GM12878 (cell line): ENCODE results near the gene UNCX. TPM values are rescaled to one million over a fixed set of nuclear protein-coding genes. Genes with fewer than 3 reads are reported as not detected.

ENCODE experiments used
- ATAC-seq: fragments of 200-7000 bp; cut with Tn5 transposase; 3 replicates; pipeline ENCODE4 v1.9.1; 2020; ENCODE audit warnings: mild to moderate bottlenecking, moderate library complexity
- BruUV-seq: library from RNA; stranded (reverse); fragments of 400-500 nt; replicated peaks from 2 replicates; lab custom pipeline; 2021; lab: Mats Ljungman, UMichigan
- CTCF ChIA-PET: fragments of 300-600 bp; sonication (Branson Sonifier 250); formaldehyde crosslinking; extraction: SDS; loops from one replicate; lab custom pipeline; 2021; ENCODE audit warnings: inconsistent platforms; lab: Yijun Ruan, JAX
- POLR2A ChIA-PET: fragments of 350-600 bp; formaldehyde crosslinking; extraction: SDS; loops from one replicate; lab custom pipeline; 2021; ENCODE audit warnings: inconsistent platforms; lab: Charles Lee
- RAD21 ChIA-PET: fragments of 300-600 bp; sonication (Branson Sonifier 250); formaldehyde crosslinking; loops from one replicate; lab custom pipeline; 2023; ENCODE audit warnings: antibody characterized with exemption; ENCODE audit not compliant: unreplicated experiment; lab: Charles Lee
- SMC1A ChIA-PET: fragments of 300-600 bp; sonication (Branson Sonifier 250); formaldehyde crosslinking; loops from one replicate; lab custom pipeline; 2023; ENCODE audit not compliant: unreplicated experiment, uncharacterized antibody; lab: Charles Lee
- DNase-seq: peaks from one replicate; pipeline ENCODE4 v3.0.0-alpha.2; 2011; ENCODE audit warnings: low read depth, low spot score
- FAIRE-seq: peaks from 3 replicates; lab custom pipeline; 2011; peaks lifted over from hg19 to GRCh38; lab: Jason Lieb, UNC
- H2AFZ ChIP-seq: 2 replicates; pipeline ENCODE4 v1.6.0; 2011; ENCODE audit warnings: low read depth, low read length, control low read depth; ENCODE audit not compliant: control insufficient read depth
- H3K27ac ChIP-seq: 2 replicates; pipeline ENCODE4 v1.5.1; 2011; ENCODE audit warnings: control low read depth; ENCODE audit not compliant: control insufficient read depth, insufficient read depth
- H3K27me3 ChIP-seq, 2 experiments: replicated peaks in 1 of 2; 2 replicates each; pipeline versions ENCODE4 v1.6.0 to v1.6.1; 2011; ENCODE audit warnings: low read length in 1 of 2; ENCODE audit not compliant: control insufficient read depth in 2 of 2, insufficient read depth in 2 of 2
- H3K36me3 ChIP-seq, 2 experiments: 2 replicates each; pipeline ENCODE4 v1.5.1; 2011; ENCODE audit warnings: low read length in 1 of 2; ENCODE audit not compliant: control insufficient read depth in 2 of 2, insufficient read depth in 2 of 2
- H3K4me1 ChIP-seq: 2 replicates; pipeline ENCODE4 v1.6.1; 2011; ENCODE audit warnings: mild to moderate bottlenecking, low read length, moderate library complexity, mixed read lengths; ENCODE audit not compliant: control insufficient read depth, insufficient read depth
- H3K4me2 ChIP-seq: 2 replicates; pipeline ENCODE4 v1.6.0; 2011; ENCODE audit warnings: control low read depth; ENCODE audit not compliant: control insufficient read depth, insufficient read depth
- H3K4me3 ChIP-seq: fragments of 200-600 bp; sonication (generic); 2 replicates; pipeline ENCODE4 v1.5.1; 2016
- H3K79me2 ChIP-seq: 2 replicates; pipeline ENCODE4 v1.6.0; 2011; ENCODE audit warnings: low read length; ENCODE audit not compliant: control insufficient read depth, insufficient read depth
- H3K9ac ChIP-seq: 2 replicates; pipeline ENCODE4 v1.8.0; 2011; ENCODE audit warnings: low read length, control low read depth, mixed read lengths; ENCODE audit not compliant: control insufficient read depth, insufficient read depth
- H3K9me3 ChIP-seq: replicated peaks from 3 replicates; pipeline ENCODE4 v1.5.1; 2011; ENCODE audit warnings: mild to moderate bottlenecking, low read length; ENCODE audit not compliant: control insufficient read depth, insufficient read depth
- H4K20me1 ChIP-seq: 2 replicates; pipeline ENCODE4 v1.6.0; 2011; ENCODE audit not compliant: control insufficient read depth, insufficient read depth
- BCL11A ChIP-seq: IDR thresholded peaks from 2 replicates; pipeline ENCODE4 v1.6.1; 2011; ENCODE audit warnings: low read depth, low read length
- BRCA1 ChIP-seq: IDR thresholded peaks from 2 replicates; pipeline ENCODE4 v1.6.1; 2011; ENCODE audit warnings: low read depth, low read length, improper control_type of control experiment
- HCFC1 ChIP-seq: fragments of 150-350 bp; IDR thresholded peaks from 2 replicates; pipeline ENCODE4 v1.6.1; 2014; ENCODE audit warnings: low read length
- HDAC6 ChIP-seq: fragments of 200-600 bp; sonication (generic); IDR thresholded peaks from one replicate; pipeline ENCODE4 v1.8.0; 2017; ENCODE audit warnings: antibody characterized with exemption; ENCODE audit not compliant: unreplicated experiment
- JUND ChIP-seq: IDR thresholded peaks from 2 replicates; pipeline ENCODE4 v1.6.1; 2012; ENCODE audit warnings: low read depth, mild to moderate bottlenecking, low read length, improper control_type of control experiment, moderate library complexity
- NFYA ChIP-seq: IDR thresholded peaks from 2 replicates; pipeline ENCODE4 v1.6.1; 2011; ENCODE audit warnings: low read depth, mild to moderate bottlenecking, low read length, improper control_type of control experiment, borderline replicate concordance
- NRF1 ChIP-seq: conservative IDR thresholded peaks from 2 replicates; pipeline ENCODE4 v1.6.1; 2011; ENCODE audit warnings: mild to moderate bottlenecking, low read depth, low read length, improper control_type of control experiment
- SMC3 ChIP-seq: IDR thresholded peaks from 2 replicates; pipeline ENCODE4 v1.6.1; 2011; ENCODE audit warnings: low read length, improper control_type of control experiment, borderline replicate concordance
- SRF ChIP-seq, 2 experiments: IDR thresholded peaks; 2 replicates each; pipeline ENCODE4 v1.6.1; 2011; ENCODE audit warnings: low read depth in 2 of 2, low read length in 2 of 2, mild to moderate bottlenecking in 1 of 2, moderate library complexity in 1 of 2
- USF1 ChIP-seq: IDR thresholded peaks from 2 replicates; pipeline ENCODE4 v1.6.1; 2011; ENCODE audit warnings: borderline replicate concordance, low read depth, mild to moderate bottlenecking, moderate library complexity, mixed read lengths, low read length; ENCODE audit not compliant: insufficient read depth; ENCODE audit errors: extremely low read length
- WGBS: methylation state at CpG from one replicate; pipeline ENCODE4 v1.1.6; 2016; ENCODE audit warnings: low lambda C conversion rate; ENCODE audit not compliant: insufficient replicate concordance, insufficient coverage; ENCODE audit errors: missing lambda C conversion rate; 5-methylcytosine and 5-hydroxymethylcytosine counted together
- in situ Hi-C: fragments of 300-500 bp; cut with MboI; formaldehyde crosslinking; loops from 9 replicates; pipeline ENCODE4 v1.14.3; 2018; ENCODE audit warnings: mixed read lengths
- intact Hi-C: fragments of 100-400 bp; cut with micrococcal nuclease; formaldehyde crosslinking; loops from one replicate; pipeline ENCODE4 v1.14.2; 2022; ENCODE audit not compliant: unreplicated experiment
- polyA plus RNA-seq, 11 experiments: library from polyadenylated mRNA; depleted of rRNA in 4 of 11; unstranded in 6 of 11; stranded (reverse) in 5 of 11; fragments of >200 nt; fragmentation: Nextera tagmentation in 4 of 11; fragmentation: Illumina TruSeq in 1 of 11; extraction: Ambion mirVana in 4 of 11; extraction: Trizol in 1 of 11; gene quantifications; 1 replicate in 1 of 11; 2 replicates in 10 of 11; pipeline versions ENCODE4 v1.2.1 to v1.2.3, GENCODE V29; 2011 to 2016; ENCODE audit warnings: inconsistent platforms in 2 of 11, missing spikeins in 2 of 11, low read depth in 1 of 11
- total RNA-seq, 4 experiments: library from RNA; depleted of rRNA in 3 of 4; stranded (reverse); fragments of >200 nt in 3 of 4; fragmentation: Illumina TruSeq in 1 of 4; extraction: Trizol in 1 of 4; gene quantifications; 2 replicates each; pipeline versions ENCODE4 v1.2.1 to v1.2.3, GENCODE V29; 2013 to 2021
- TF ChIP-seq, protein P1 (sequence below): fragments of 450-650 bp; IDR thresholded peaks from 2 replicates; pipeline ENCODE4 v1.6.1; 2017; ENCODE audit warnings: mild to moderate bottlenecking, moderate library complexity

Gene UNCX
- total and polyA plus RNA-seq, 10 of the 15 experiments (the other 5 are each of a cell fraction or from before 2014, with no cell fraction given), result not detected

- ATAC-seq, result peak; percentile 35; the same call in 1 of the 3 replicates
- no TSS peak for BruUV-seq
These were observed 9.3 kb upstream of the UNCX start for GRCh38 chr7:1223196-1223981.

More at GRCh38 chr7:1223196-1223981, 9.3 kb upstream of the UNCX start:
- ChIA-PET POLR2A (no interaction called here), RAD21 (interaction anchor here (1.0 kb wide), 1 partner anchor 209 kb away, joined by 5 read pairs; no protein-coding TSS in a partner anchor), SMC1A (no interaction called here), CTCF (interaction anchor here (1.1 kb wide), 1 partner anchor 251 kb away, joined by 3 read pairs; no protein-coding TSS in a partner anchor)
- H3K36me3 ChIP-seq, result no peaks in the 10 kb centered on the region
- TF ChIP-seq, protein P1, sequence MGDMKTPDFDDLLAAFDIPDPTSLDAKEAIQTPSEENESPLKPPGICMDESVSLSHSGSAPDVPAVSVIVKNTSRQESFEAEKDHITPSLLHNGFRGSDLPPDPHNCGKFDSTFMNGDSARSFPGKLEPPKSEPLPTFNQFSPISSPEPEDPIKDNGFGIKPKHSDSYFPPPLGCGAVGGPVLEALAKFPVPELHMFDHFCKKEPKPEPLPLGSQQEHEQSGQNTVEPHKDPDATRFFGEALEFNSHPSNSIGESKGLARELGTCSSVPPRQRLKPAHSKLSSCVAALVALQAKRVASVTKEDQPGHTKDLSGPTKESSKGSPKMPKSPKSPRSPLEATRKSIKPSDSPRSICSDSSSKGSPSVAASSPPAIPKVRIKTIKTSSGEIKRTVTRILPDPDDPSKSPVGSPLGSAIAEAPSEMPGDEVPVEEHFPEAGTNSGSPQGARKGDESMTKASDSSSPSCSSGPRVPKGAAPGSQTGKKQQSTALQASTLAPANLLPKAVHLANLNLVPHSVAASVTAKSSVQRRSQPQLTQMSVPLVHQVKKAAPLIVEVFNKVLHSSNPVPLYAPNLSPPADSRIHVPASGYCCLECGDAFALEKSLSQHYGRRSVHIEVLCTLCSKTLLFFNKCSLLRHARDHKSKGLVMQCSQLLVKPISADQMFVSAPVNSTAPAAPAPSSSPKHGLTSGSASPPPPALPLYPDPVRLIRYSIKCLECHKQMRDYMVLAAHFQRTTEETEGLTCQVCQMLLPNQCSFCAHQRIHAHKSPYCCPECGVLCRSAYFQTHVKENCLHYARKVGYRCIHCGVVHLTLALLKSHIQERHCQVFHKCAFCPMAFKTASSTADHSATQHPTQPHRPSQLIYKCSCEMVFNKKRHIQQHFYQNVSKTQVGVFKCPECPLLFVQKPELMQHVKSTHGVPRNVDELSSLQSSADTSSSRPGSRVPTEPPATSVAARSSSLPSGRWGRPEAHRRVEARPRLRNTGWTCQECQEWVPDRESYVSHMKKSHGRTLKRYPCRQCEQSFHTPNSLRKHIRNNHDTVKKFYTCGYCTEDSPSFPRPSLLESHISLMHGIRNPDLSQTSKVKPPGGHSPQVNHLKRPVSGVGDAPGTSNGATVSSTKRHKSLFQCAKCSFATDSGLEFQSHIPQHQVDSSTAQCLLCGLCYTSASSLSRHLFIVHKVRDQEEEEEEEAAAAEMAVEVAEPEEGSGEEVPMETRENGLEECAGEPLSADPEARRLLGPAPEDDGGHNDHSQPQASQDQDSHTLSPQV, result no peak
- TF ChIP-seq HDAC6, result no peak
- no peak for TF ChIP-seq SRF (IDR thresholded peaks at IDR 0.05; ENCODE audit: low read depth in 2 of 2, low read length in 2 of 2)
- no peak for TF ChIP-seq BCL11A
- TF ChIP-seq BRCA1, result no peak
- no peak for TF ChIP-seq JUND
- no peak; the same call in 1 of the 2 replicates for TF ChIP-seq SMC3
- TF ChIP-seq NRF1, result no peak
- TF ChIP-seq HCFC1, result no peak
- TF ChIP-seq USF1, result no peak
- TF ChIP-seq NFYA, result no peak
- H3K9ac ChIP-seq, result no peak overlapping the region
- H3K4me2 ChIP-seq, result no peak overlapping the region
- no peaks in the 10 kb centered on the region for H3K9me3 ChIP-seq
- H3K4me1 ChIP-seq, result no peaks in the 10 kb centered on the region
- no peaks in the 10 kb centered on the region; a peak in 2 of 4 replicates for H3K27me3 ChIP-seq
- no peak overlapping the region for H2AFZ ChIP-seq
- no peaks in the 10 kb centered on the region for H3K79me2 ChIP-seq
- no peak for DNase-seq
- no peak for FAIRE-seq
- no peak overlapping the region for H3K4me3 ChIP-seq
- intact Hi-C loops, result no loop called here
- H3K27ac ChIP-seq, result no peak overlapping the region
- WGBS, result 42% methylated on average over 23 of the region's 23 CpGs
- in situ Hi-C loops, result no loop called here
- H4K20me1 ChIP-seq, result no peaks in the 10 kb centered on the region
